GM21576 (cell line): Measurements from ENCODE around the gene SLC39A6.
"Not testable (repeated sequence)": the region's sequence is repeated elsewhere in the genome, so short reads cannot be mapped to it uniquely, and the experiment has no call there.

Source experiments
- ATAC-seq: cut with Tn5 transposase; IDR thresholded peaks from one replicate; pipeline ENCODE4 v1.9.1; 2021; ENCODE audit warnings: mild to moderate bottlenecking, moderate library complexity; ENCODE audit not compliant: unreplicated experiment

The SLC39A6 gene

DNA sequence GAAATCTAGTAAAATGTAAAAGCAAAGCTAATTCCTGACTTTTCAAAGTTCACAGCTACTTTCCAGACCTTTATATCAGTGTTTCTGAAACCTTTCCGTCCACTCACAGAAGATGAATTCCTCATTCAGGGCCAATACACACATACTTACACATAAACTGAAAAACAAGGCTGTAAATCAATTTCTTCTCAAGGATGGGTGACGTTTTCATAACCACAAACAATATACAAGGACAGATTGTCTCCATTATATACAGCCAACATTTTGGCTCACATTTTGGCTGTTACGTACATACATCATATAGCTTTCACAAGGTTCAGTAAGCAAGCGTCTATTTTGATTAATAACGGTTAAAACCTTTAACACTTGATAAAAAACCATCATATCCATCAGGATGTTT, 63.1 kb downstream of the SLC39A6 start:
- ATAC-seq, result no peak

DNA sequence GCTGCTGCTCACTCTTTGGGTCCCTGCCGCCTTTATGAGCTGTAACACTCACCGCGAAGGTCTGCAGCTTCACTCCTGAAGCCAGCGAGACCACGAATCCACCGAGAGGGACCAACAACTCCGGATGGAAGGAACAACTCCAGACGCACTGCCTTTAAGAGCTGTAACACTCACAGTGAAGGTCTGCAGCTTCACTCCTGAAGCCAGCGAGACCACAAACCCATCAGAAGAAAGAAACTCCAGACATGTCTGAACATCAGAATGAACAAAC, 64.4 kb downstream of the SLC39A6 start:
- not testable (repeated sequence) for ATAC-seq

DNA sequence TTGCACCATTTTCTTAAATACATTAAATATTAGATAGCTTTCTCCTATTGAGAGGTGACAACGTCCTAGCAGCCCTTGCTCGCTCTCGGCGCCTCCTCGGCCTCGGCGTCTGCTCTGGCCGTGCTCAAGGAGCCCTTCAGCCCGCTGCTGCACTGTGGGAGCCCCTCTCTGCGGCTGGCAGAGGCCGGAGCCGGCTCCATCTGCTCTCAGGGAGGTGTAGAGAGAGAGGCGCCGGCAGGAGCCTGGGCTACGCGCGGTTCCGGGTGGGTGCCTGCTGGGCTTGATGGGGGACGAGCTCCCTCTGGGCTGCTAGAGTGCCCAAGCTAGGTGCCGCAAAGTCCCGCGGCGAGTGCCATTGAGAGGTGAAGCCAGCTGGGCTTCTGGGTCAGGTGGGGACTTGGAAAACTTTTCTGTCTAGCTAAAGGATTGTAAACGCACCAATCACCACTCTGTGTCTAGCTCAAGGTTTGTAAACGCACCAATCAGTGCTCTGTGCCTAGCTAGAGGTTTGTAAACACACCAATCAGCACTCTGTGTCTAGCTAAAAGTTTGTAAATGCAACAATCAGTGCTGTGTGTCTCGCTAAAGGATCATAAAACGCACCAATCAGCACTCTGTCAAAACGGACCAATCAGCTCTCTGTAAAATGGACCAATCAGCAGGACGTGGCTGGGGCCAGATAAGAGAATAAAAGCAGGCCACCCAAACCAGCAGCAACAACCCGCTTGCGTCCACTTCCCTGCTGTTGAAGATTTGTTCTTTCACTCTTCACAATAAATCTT, 64.9 kb downstream of the SLC39A6 start:
- ATAC-seq, result no peak

DNA sequence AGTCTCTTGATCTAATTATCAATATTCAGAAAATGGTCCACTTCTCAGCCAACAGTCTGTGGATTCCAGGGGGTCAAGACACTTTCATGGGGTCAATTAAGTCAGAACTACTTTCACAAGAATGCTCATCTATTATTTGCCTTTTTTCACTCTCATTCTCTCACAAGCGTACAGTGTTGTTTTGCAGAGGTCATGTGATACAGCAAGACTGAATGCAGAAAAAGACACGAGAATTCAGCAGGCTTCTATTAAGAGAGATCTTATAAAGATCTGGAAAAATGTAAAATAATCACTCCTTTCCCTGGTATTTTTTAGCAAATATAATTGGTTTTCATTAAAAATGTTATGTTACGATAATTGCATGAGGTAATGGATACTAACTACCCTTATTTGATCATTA, 70.5 kb downstream of the SLC39A6 start:
- no peak for ATAC-seq
